ENCODE measurements around the gene DGKA. TPM values are rescaled to one million over a fixed set of nuclear protein-coding genes. Genes with fewer than 3 reads are reported as not detected.
"Not testable (repeated sequence)": the region's sequence is repeated elsewhere in the genome, so short reads cannot be mapped to it uniquely, and the experiment has no call there.

Gene DGKA
- total RNA-seq, 4 donors from 2014 or later: 95.7 to 209 (median 159) TPM

DNA sequence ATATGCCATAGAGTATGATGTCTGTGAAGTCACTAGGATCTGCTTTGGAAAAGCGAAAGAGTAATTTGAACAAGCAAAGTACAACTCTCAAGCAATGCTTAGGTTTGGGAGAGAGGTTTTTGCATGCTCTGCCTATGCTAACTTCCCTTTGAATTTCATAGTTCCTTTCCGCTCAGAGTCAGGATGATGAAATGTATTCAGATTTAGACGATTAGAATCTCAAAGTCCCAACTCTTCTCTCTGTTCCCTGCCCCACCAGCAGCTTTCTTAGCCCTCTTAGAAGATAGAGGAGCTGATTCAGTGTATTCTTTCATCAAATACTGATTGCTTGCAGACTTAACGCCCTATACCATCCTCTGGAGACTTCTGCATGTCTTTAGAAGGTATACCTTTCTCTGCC lies 54.4 kb downstream of the DGKA start:
- no peaks in the 10 kb centered on the region for H3K9me3 ChIP-seq
- peaks cover 18 to 93% (median 35%) of the 10 kb centered on the region in 3 donors for H3K36me3 ChIP-seq
- 90 to 92% methylated on average over 4 of the region's 4 CpGs for WGBS, 2 donors
- intact Hi-C loops (cut with DNase I): no loop called here
- no peak for TF ChIP-seq POLR2A (IDR thresholded peaks at IDR 0.05)
- TF ChIP-seq, protein P1, sequence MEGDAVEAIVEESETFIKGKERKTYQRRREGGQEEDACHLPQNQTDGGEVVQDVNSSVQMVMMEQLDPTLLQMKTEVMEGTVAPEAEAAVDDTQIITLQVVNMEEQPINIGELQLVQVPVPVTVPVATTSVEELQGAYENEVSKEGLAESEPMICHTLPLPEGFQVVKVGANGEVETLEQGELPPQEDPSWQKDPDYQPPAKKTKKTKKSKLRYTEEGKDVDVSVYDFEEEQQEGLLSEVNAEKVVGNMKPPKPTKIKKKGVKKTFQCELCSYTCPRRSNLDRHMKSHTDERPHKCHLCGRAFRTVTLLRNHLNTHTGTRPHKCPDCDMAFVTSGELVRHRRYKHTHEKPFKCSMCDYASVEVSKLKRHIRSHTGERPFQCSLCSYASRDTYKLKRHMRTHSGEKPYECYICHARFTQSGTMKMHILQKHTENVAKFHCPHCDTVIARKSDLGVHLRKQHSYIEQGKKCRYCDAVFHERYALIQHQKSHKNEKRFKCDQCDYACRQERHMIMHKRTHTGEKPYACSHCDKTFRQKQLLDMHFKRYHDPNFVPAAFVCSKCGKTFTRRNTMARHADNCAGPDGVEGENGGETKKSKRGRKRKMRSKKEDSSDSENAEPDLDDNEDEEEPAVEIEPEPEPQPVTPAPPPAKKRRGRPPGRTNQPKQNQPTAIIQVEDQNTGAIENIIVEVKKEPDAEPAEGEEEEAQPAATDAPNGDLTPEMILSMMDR (IDR thresholded peaks at IDR 0.05): no peak
- peaks cover 0 to 7% (median 5%) of the 10 kb centered on the region in 3 donors for H3K4me1 ChIP-seq
- H3K4me3 ChIP-seq: no peak overlapping the region
- no peak overlapping the region for H3K27ac ChIP-seq
- DNase-seq: no peak
- H3K27me3 ChIP-seq: no peaks in the 10 kb centered on the region

DNA sequence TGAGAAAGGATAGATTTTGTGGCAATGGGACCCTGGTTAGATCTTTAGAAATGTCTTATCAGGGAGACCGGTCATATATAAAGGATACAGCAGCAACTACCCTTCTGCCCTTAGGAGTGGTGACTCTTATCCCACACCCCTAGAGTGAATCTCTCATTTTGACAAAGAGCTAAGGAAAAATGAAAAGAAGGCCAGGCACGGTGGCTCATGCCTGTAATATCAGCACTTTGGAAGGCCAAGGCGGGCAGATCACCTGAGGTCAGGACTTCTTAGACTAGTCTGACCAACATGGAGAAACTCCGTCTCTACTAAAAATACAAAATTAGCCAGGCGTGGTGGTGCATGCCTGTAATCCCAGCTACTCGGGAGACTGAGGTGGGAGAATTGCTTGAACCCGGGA lies 55.0 kb downstream of the DGKA start:
- H3K4me1 ChIP-seq; H3K27me3 ChIP-seq; H3K9me3 ChIP-seq; intact Hi-C loops (cut with DNase I); DNase-seq; H3K27ac ChIP-seq; H3K4me3 ChIP-seq: not testable (repeated sequence)
- WGBS, 2 donors: 87 to 96% methylated on average over 7 of the region's 7 CpGs
- peaks cover 25 to 93% (median 36%) of the 10 kb centered on the region in 3 donors for H3K36me3 ChIP-seq

DNA sequence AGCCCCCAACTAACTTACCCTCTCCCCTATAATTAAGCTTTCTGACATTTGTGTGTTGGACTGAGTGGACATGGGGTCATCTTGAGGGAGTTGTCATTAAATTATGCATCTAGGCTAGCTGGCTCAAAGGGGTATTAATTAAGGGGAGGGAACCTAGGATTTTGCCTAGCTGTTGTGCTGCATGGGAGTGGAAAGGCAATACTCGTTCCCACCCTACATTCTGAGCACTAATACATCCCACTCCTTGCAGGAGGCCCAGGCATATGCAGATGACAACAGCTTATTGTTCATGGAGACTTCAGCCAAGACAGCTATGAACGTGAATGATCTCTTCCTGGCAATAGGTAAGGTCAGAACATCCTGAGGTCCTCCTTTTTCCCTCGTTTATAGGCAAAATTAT lies 60.1 kb downstream of the DGKA start:
- DNase-seq: no peak
- Histone ChIP-seq H3K4me3 (no peak overlapping the region), H3K4me1 (peaks cover 0 to 3% (median 0%) of the 10 kb centered on the region in 3 donors), H3K36me3 (peaks cover 39 to 94% (median 47%) of the 10 kb centered on the region in 3 donors), H3K27me3 (no peaks in the 10 kb centered on the region), H3K27ac (no peak overlapping the region), H3K9me3 (no peaks in the 10 kb centered on the region)
- 78 to 88% methylated on average over 3 of the region's 3 CpGs for WGBS, 2 donors
- intact Hi-C loops (cut with DNase I): loop anchor here (5.0 kb wide), 1 partner anchor 46 kb away; no protein-coding TSS in a partner anchor
- TF ChIP-seq, protein P1 (IDR thresholded peaks at IDR 0.05): no peak
- no peak for TF ChIP-seq POLR2A (IDR thresholded peaks at IDR 0.05)

DNA sequence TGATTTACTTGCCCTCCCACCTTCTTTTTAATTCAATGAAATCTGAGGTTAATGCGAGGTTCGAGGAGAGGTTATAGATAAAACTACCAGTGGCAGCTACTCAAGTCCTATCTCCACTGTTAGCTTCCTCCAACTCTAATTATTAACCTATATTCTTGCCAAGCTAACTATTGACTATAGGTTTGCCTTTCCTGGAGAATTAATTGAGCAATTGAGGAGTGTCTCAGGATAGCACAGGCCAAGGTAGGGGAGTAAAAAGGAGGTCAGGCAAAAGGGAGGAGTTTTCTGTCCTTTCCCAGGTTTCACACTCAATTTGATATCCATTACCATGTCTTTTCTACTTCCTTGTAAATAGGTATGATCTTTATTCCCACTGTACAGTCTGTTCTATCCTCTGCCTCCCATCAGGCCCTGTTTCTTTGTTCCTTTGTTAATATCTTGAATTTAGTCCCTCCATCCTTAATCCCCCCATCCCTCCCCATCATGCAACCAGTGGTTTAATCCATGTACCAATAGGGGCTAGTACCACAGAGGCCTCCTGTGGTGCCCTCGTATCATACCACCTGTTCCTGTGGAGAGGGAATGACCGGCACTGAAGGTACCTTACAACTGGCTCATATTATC lies 62.4 kb downstream of the DGKA start:
- TF ChIP-seq POLR2A (IDR thresholded peaks at IDR 0.05): no peak
- TF ChIP-seq, protein P1 (IDR thresholded peaks at IDR 0.05): no peak
- DNase-seq: no peak
- no peak overlapping the region for H3K4me3 ChIP-seq
- 87 to 88% methylated on average over 4 of the region's 4 CpGs for WGBS, 2 donors
- H3K4me1 ChIP-seq: peaks cover 11 to 19% (median 13%) of the 10 kb centered on the region in 3 donors
- no peaks in the 10 kb centered on the region for H3K9me3 ChIP-seq
- peaks cover 39 to 72% (median 47%) of the 10 kb centered on the region in 3 donors for H3K36me3 ChIP-seq
- no peak overlapping the region for H3K27ac ChIP-seq
- H3K27me3 ChIP-seq: no peaks in the 10 kb centered on the region
- intact Hi-C loops (cut with DNase I): loop anchor here (5.0 kb wide), 1 partner anchor 44 kb away; no protein-coding TSS in a partner anchor

DNA sequence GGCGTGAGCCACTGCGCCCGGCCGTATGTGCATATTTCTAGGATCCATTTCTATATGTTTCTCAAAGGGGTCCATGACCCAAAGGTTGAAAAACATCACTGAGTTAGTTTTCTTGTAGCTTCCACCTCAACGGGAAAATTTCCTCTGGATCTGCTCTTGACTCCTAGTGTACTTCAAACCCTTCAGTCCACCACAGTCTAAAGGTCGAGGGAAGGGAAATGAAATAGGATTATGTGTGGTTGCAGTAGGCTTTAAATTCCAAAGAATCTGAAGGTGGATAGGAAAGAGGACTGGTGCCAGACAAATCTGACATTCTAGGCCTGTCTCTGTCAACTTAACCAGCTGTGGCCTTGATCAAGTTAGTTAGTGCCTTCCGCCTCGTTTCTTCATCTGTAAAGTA lies 64.4 kb downstream of the DGKA start:
- DNase-seq: no peak
- Histone ChIP-seq H3K4me1 (peaks cover 11 to 22% (median 14%) of the 10 kb centered on the region in 3 donors), H3K27me3 (no peaks in the 10 kb centered on the region), H3K36me3 (peaks cover 31 to 70% (median 33%) of the 10 kb centered on the region in 3 donors), H3K9me3 (no peaks in the 10 kb centered on the region), H3K27ac (no peak overlapping the region), H3K4me3 (no peak overlapping the region)
- TF ChIP-seq, protein P1 (IDR thresholded peaks at IDR 0.05): no peak
- TF ChIP-seq POLR2A (IDR thresholded peaks at IDR 0.05): no peak
- 69 to 76% methylated on average over 4 to 8 of the region's 8 CpGs for WGBS, 2 donors
- intact Hi-C loops (cut with DNase I): no loop called here
